Cortex of kidney (tissue), 1 donor: Measurements from ENCODE around the gene PKP1.

Source experiments
- DNase-seq: peaks from one replicate; lab custom pipeline; 2025; lab: John Stamatoyannopoulos, UW

PKP1 gene

DNA sequence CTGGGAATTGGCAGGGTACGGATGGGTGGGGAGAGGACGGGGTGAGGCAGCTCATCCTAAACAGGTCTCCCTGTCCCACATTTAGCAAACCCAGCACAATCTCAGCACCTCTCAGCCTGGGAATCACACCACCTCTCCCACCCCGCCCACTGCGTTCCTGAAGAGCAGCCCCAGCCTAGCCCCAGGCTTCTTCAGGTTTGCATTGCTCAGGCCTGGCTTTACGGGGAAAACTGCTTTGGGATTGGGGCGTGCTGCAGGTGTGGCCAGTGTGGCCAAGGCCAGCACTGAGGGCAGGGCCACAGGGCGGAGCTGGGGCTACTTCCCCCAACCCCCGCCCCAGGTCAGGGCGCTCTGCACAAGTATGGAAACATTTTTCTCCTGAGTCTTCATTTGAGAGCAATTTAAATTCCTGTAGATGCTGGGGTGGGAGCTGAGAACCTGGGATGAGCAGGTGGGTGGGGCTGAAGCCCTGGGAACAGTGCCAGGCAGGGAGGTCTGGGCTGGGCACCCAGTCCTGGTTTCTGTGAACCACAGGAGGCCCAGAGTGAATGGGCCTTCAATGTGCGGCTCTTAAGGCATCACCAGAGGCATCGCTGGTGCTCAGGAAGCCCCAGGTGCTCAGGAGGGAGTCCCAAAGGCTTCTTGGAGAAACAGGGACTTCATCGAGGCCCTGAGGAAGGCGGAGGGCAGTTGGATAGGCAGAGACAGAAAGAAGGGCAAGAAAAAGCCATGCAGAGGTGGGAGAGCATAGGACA, 70.1 kb downstream of the PKP1 start:
- no peak for DNase-seq

GRCh38 chr1:201354151-201354900, 71.0 kb downstream of the PKP1 start:
- no peak for DNase-seq

- no peak for DNase-seq
Measured at GRCh38 chr1:201354901-201355295, 71.6 kb downstream of the PKP1 start.

- DNase-seq = no peak
Measured at GRCh38 chr1:201355471-201355870, 72.2 kb downstream of the PKP1 start.

DNA sequence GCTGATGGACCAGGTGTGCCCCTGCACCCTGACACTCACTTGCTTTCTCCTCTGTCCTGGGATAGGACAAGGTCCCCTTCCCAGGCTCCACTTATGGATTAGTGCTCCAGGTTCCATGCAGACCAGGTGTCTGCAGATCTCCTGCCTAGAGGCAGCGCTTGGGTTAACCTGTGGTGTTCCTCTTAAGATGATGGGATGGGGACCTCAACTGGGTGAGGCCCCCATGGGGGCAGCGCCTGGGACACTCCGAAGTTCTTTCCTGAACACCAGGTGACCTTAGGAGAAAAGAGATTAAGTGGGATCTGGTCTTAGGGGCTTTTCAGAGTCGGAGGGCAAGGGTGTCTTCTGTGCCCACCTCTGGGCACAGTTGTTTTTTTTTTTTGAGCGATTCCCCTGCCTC, 72.9 kb downstream of the PKP1 start:
- DNase-seq = no peak

DNA sequence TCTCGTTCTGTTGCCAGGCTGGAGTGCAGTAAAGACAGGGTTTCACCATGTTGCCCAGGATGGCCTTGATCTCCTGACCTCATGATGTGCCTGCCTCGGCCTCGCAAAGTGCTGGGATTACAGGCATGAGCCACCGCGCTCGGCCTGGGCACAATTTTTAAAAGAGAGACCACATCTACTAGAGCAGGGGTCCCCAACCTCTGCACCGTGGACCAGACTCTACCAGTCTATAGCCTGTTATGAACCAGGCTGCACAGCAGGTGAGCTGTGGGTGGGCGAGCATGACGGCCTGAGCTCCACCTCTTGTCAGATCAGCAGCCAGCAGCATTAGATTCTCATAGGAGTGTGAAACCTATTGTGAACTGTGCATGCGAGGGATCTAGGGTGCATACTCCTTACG, 73.4 kb downstream of the PKP1 start:
- no peak for DNase-seq

GRCh38 chr1:201357211-201357610, 73.9 kb downstream of the PKP1 start:
- no peak for DNase-seq

DNA sequence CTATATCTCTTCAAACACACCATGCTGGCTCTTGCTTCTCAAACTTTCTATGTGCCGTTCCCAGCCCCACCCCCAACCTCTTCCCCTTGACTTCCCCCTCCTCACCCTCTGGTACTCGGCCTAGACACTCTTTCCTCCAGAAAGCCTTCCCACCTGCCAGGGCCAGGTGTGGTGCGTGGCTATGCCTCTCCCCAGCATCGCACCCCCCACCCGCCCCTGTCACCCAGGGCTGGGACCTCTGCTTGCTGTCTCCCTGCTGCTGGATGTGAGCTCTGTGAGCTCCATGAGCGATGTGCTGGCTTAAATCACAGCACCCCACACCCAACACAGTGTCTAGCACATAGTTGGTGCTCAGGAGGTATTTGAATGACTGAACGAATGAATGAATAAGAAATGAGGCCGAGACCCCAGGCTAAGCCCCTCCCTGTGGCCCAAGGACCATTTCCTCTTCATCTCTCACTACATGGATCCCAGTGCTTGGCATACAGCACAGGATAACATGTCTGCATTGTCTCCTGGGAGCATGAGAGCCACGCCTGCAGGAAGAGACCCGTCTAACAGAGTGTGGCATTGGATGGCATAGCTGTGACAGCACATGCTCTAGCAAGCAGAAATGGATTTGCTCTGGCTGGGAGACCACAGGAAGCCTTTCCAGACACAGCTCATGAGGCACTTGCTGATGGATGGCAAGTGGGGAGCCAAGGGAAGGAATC, 74.5 kb downstream of the PKP1 start:
- no peak for DNase-seq

GRCh38 chr1:201358596-201358995, 75.3 kb downstream of the PKP1 start:
- DNase-seq = no peak

DNA sequence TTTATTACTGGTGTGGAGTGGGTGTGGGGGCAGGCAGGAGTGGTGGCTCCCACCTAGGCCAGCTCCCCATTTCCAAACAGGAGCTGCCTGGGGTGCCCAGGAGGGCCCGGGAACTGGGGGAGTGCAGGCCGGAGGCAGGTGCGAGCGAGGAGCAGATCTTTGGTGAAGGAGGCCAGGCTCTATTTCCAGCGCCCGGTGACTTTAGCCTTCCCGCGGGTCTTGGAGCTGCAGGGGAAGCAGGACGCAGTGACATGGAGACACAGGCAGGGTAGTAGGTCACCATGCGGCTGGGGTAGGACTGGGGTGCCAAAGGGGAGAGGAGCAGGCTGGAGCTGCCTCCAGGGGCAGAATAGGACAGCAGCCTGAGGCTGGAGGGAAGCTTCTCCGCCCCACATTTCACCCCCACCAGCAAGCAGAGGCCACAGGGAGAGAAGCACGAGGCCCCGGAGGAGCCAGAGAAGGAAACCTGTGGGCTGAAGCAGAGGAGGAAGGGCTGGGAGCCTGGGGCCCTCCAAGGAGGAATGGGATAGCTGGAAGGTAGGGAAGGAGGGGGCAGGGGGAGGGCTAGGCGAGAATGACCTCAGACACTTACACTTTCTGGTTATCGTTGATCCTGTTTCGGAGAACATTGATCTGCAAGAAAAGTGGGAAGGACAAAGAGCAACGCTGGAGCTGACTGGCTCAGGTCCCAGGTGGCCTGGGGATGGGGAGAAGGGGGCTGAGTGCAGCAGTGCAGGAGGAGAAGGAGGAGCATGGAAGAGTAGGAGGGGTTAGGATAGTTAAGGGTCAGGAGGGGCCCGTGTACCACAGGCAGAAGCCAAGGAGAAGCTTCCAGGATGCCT, 75.9 kb downstream of the PKP1 start:
- no peak for DNase-seq

DNA sequence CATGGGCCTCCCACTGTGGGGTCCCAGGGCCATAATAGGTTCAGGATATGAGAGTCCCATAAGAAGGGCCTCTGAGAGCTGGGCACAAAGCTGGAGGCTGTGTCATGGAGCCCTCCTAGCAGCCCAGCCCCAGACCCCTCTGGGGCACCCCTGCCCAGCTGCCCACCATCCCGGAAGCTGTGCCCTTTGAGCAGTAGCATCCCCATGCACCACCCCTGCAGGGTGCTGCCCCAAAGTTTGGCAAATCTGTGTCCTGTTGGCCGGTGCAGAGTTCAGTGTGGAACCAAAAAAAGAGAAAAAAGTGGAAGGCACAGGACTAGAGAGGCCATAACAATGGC, 76.5 kb downstream of the PKP1 start:
- no peak for DNase-seq

- no peak for DNase-seq
Measured at GRCh38 chr1:201360486-201360885, 77.2 kb downstream of the PKP1 start.

- DNase-seq = no peak
Measured at GRCh38 chr1:201360901-201361651, 77.8 kb downstream of the PKP1 start.

DNA sequence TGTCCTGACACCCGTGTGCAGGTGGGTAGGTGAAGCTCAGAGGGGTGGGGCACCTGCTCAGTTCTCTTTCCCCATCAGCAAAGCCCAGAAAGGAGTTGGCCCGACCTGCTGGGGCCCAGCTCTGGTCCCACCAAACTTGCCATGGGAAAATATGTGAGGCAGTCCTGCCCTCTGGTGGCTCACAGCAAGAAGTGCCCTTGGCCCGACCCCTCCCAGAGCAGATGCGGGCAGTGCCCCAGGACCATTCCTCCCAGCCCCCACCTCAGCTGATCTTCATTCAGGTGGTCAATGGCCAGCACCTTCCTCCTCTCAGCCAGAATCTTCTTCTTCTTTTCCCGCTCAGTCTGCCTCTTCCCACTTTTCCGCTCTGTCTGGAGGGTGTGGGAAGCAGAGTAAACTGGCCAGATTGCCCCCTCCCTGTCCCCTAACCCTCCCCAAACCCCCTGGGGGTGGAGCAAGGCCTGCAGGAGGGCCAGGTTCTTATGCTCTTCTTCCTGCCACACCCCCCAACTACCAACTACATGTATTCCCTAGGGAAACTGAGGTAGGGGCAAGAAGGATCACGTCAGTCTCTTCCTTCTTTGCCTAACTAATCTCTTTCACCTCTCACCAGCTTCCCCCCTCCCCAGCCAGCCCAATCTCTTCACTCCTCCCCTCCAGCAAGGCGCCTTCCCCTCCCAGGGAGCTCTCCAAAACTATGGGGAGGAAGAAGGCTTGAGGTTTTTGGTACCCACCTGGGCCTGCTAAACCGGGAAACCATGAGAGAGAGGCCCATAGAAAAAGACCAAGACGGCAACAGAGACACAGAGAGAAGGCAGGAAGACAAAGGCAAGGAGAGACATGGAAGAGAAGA, 78.6 kb downstream of the PKP1 start:
- no peak for DNase-seq

DNA sequence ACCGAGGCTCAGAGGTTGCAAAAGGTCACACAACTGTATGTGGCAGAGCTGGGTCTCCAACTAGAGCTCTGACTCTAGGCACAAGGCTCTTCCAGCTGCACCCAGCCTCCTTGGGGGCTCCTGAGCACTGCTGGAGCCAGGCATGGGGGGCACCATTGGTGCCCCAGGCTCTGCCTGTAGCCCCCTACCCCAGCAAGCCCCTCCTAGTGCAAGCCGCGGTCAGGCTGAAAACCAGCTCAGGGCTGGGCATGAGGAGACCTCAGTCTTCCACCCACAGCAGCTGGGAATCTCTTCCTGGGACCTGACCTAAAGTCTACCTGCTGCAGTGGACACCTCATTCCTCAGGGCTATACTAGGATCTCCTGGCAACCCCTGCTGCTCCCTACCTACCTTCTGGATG, 79.6 kb downstream of the PKP1 start:
- DNase-seq = no peak

DNA sequence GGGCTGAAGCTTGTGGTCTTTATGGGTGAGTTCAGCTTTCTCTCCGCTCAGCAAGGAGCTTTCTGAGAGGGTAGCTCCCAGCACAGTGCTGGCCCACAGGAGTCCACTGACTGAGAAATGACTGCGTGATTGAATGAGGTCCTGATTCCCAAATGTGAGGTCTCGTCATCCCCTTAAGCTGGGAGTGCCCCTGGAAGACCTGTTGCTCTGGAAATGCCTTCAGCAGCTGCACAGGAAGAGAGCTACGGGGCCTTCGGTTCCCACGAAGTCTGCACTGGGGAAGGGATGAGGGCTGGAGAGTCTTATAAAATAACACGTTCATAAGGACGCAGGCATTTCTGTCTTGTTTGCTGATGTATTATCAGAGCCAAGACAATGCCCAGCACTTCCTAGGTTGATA, 80.2 kb downstream of the PKP1 start:
- no peak for DNase-seq

- DNase-seq = no peak
Measured at GRCh38 chr1:201364808-201365105, 81.5 kb downstream of the PKP1 start.

DNA sequence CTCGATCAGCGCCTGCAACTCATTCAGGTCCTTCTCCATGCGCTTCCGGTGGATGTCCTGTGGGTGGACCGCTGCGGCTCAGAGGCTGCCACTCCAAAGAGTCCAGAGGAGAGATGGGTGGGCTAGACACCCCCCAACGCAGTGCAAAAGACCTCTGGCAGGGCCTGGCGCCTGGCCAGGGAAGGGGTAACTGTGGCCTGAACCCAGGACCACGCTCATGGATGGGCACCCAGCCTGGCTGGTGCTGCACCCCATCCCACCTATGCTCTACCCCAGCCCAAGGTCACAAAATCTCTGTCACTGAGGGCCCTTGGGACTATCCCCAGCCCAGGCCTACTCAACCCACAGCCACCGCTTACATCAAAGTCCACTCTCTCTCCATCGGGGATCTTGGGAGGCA, 81.9 kb downstream of the PKP1 start:
- DNase-seq = no peak

GRCh38 chr1:201366696-201367095, 83.4 kb downstream of the PKP1 start:
- no peak for DNase-seq

GRCh38 chr1:201369209-201369608, 85.9 kb downstream of the PKP1 start:
- no peak for DNase-seq

DNA sequence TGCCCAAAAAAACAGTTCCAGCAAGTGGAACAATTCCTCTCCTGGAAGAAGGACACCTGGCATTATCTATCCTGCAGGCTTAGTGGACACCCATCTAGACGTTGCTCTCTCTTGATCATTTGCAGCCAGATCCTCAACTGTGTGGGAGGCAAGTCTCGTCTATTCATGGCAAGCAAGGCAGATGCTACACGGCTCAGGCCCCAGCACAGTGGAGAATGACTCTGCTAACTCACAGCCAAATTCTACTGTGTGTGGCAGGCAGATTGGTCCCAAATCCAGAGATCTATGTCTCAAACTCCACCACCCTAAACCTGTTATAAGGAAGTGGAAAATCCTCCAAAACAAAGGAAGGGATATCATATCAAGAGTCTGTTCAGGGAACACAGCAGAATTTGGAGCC, 87.2 kb downstream of the PKP1 start:
- no peak for DNase-seq
